Measurements from ENCODE around the gene ELN. TPM values are rescaled to one million over a fixed set of nuclear protein-coding genes. Genes with fewer than 3 reads are reported as not detected.

The ELN gene
- total RNA-seq, 2 donors from 2014 or later: 92.6 to 131 TPM

- Histone ChIP-seq H3K4me3 (no peak overlapping the region), H3K36me3 (replicated peaks in 1 of 2; ENCODE audit: insufficient read depth in 1 of 2, low read depth in 2 of 2) (no peaks in the 10 kb centered on the region), H3K27me3 (no peaks in the 10 kb centered on the region), H3K9me3 (no peaks in the 10 kb centered on the region), H3K27ac (no peak overlapping the region), H3K4me1 (no peaks in the 10 kb centered on the region)
- WGBS, 2 donors: 79 to 95% methylated on average over 1 of the region's 1 CpG
- no peak for DNase-seq
- no peak for ATAC-seq
- no peak for TF ChIP-seq POLR2A (IDR thresholded peaks at IDR 0.05)
- TF ChIP-seq, protein P1, sequence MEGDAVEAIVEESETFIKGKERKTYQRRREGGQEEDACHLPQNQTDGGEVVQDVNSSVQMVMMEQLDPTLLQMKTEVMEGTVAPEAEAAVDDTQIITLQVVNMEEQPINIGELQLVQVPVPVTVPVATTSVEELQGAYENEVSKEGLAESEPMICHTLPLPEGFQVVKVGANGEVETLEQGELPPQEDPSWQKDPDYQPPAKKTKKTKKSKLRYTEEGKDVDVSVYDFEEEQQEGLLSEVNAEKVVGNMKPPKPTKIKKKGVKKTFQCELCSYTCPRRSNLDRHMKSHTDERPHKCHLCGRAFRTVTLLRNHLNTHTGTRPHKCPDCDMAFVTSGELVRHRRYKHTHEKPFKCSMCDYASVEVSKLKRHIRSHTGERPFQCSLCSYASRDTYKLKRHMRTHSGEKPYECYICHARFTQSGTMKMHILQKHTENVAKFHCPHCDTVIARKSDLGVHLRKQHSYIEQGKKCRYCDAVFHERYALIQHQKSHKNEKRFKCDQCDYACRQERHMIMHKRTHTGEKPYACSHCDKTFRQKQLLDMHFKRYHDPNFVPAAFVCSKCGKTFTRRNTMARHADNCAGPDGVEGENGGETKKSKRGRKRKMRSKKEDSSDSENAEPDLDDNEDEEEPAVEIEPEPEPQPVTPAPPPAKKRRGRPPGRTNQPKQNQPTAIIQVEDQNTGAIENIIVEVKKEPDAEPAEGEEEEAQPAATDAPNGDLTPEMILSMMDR (IDR thresholded peaks at IDR 0.05): no peak
- intact Hi-C loops (cut with DNase I): loop anchor here (5.0 kb wide), 1 partner anchor 113 kb away; no protein-coding TSS in a partner anchor
Measured at GRCh38 chr7:74074770-74075169, 46.8 kb downstream of the ELN start.

- WGBS, 2 donors: 86 to 91% methylated on average over 2 of the region's 2 CpGs
- DNase-seq: no peak
- Histone ChIP-seq H3K4me1 (peaks cover 7% of the 10 kb centered on the region), H3K36me3 (replicated peaks in 1 of 2; ENCODE audit: insufficient read depth in 1 of 2, low read depth in 2 of 2) (no peaks in the 10 kb centered on the region), H3K4me3 (no peak overlapping the region), H3K27me3 (no peaks in the 10 kb centered on the region), H3K9me3 (no peaks in the 10 kb centered on the region), H3K27ac (no peak overlapping the region)
- no peak for TF ChIP-seq POLR2A (IDR thresholded peaks at IDR 0.05)
- intact Hi-C loops (cut with DNase I): no loop called here
- no peak for ATAC-seq
Measured at GRCh38 chr7:74078461-74078860, 50.5 kb downstream of the ELN start.

DNA sequence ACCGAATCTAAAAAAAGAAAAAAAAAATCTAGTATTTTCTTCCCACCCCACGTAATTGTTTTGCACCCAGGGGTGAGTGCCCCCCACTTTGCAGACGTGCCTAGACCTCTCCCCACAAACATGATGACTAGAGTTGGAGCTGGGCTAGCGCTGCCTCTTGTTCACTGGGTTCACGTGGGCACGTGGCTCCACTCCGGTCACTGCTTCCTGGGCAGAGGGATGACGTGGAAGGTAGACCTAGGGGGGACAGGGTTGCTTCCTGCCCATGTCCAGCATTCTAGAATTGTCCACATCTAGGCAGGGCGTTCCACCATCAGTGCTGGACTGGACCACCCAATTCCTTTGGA is 54.8 kb downstream of the ELN start:
- no peak for ATAC-seq
- DNase-seq: no peak
- Histone ChIP-seq H3K36me3 (replicated peaks in 1 of 2; ENCODE audit: insufficient read depth in 1 of 2, low read depth in 2 of 2) (no peaks in the 10 kb centered on the region), H3K27me3 (no peaks in the 10 kb centered on the region), H3K27ac (no peak overlapping the region), H3K9me3 (no peaks in the 10 kb centered on the region), H3K4me1 (peaks cover 23% of the 10 kb centered on the region), H3K4me3 (no peak overlapping the region)
- TF ChIP-seq, protein P1 (IDR thresholded peaks at IDR 0.05): no peak
- TF ChIP-seq POLR2A (IDR thresholded peaks at IDR 0.05): no peak
- intact Hi-C loops (cut with DNase I): no loop called here
- 77 to 90% methylated on average over 8 to 9 of the region's 9 CpGs for WGBS, 2 donors

- Histone ChIP-seq H3K4me1 (peaks cover 23% of the 10 kb centered on the region), H3K4me3 (peak within 1 kb of the TSS; percentile 54 to 66), H3K36me3 (replicated peaks in 1 of 2; ENCODE audit: insufficient read depth in 1 of 2, low read depth in 2 of 2) (no peaks in the 10 kb centered on the region), H3K27me3 (no peaks in the 10 kb centered on the region), H3K9me3 (no peaks in the 10 kb centered on the region), H3K27ac (peak within 1 kb of the TSS in 3 of 4 donors; percentile 25 to 43 (median 42))
- intact Hi-C loops (cut with DNase I): no loop called here
- TF ChIP-seq, protein P1 (IDR thresholded peaks at IDR 0.05): no peak
- peak in 1 of 3 donors; percentile 15 for TF ChIP-seq POLR2A (IDR thresholded peaks at IDR 0.05)
- peak; percentile 74 to 84 (median 84) for DNase-seq
- ATAC-seq: peak; percentile 92
- 10% methylated on average over 38 of the region's 71 CpGs; no CpG with 5 or more reads in 1 of the 2 donors for WGBS, 2 donors
Measured at GRCh38 chr7:74083117-74083876, 55.3 kb downstream of the ELN start, which contains the start of gene LIMK1. LIMK1 (plus strand) TSS chr7:74083804; CDS start chr7:74083991, 187 bp downstream.

DNA sequence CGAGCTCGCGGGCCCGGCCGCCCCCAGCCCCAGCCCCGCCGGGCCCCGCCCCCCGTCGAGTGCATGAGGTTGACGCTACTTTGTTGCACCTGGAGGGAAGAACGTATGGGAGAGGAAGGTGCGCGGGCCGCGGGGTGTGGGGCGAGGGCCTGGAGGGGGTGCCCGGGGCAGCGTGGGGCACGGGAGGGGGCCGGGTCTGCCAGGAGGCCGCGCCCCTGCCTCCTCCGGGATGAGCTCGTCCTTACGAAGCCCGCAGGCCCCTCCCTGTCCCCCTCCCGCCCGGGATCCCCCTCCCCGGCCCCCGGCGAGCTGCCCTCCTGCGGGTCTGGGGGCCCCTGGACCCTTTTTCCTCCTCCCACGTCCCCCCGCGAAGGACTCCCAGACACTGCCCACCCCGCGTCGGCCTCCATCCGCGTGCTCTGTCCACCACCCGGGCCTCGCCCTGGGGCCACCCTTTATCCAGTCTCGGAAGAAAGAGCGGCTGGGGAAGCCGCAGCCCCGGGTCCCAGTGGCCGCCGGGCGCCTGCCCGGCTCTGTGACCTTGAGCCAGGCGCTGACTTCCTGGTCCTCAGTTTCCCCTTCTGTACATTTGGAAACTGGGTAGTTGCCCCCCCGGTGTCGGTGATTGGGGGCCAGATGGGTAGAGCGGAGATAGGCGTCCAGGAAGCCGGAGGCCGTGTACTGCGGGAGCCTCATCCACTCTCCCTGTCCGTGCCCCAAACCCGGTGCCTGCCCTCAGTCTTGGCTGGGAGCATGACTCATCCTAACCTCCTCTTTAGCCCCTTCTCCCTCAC is 56.2 kb downstream of the ELN start:
- H3K4me1 ChIP-seq: peaks cover 23% of the 10 kb centered on the region
- no peaks in the 10 kb centered on the region for H3K27me3 ChIP-seq
- peak in 2 of 4 donors; percentile 32 to 37 for DNase-seq
- no peaks in the 10 kb centered on the region for H3K9me3 ChIP-seq
- 1% methylated on average over 52 of the region's 61 CpGs; no CpG with 5 or more reads in 1 of the 2 donors for WGBS, 2 donors
- peak overlapping the region; percentile 54 to 66 for H3K4me3 ChIP-seq
- ATAC-seq: peak; percentile 70
- TF ChIP-seq, protein P1 (IDR thresholded peaks at IDR 0.05): no peak
- TF ChIP-seq POLR2A (IDR thresholded peaks at IDR 0.05): peak in 1 of 3 donors; percentile 9
- intact Hi-C loops (cut with DNase I): no loop called here
- no peaks in the 10 kb centered on the region for H3K36me3 ChIP-seq (replicated peaks in 1 of 2; ENCODE audit: insufficient read depth in 1 of 2, low read depth in 2 of 2)
- peak overlapping the region in 3 of 4 donors; percentile 25 to 43 (median 42) for H3K27ac ChIP-seq
